Stimulated activated CD4-positive, alpha-beta T cell treated with anti-CD3 and anti-CD28 coated beads, Interleukin-1b, Interleukin-23, amount 100 ng/mL, for 24 hours (primary cell): ENCODE data around the gene SAE1.

Experiments used
- DNase-seq, 4 experiments: peaks; one replicate each; pipeline ENCODE4 v3.0.0-alpha.2; 2020; ENCODE audit warnings: low read depth in 4 of 4, low spot score in 1 of 4

SAE1 gene

DNA sequence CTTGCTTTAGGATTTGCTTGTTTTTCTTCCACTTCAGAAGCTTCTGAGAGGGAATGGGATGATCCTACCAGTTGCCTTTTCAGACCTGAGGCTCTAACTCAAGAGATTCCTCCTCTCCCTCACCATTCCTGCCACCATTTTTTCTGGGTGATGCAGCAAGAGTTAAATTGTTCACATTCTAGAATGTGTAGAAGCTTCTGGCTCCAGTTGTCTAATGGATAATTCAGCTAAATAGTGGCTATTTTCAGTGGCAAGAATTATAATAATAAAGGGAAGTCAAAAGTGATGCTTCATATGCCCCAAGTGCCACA lies 79.5 kb downstream of the SAE1 start:
- no peak for DNase-seq

DNA sequence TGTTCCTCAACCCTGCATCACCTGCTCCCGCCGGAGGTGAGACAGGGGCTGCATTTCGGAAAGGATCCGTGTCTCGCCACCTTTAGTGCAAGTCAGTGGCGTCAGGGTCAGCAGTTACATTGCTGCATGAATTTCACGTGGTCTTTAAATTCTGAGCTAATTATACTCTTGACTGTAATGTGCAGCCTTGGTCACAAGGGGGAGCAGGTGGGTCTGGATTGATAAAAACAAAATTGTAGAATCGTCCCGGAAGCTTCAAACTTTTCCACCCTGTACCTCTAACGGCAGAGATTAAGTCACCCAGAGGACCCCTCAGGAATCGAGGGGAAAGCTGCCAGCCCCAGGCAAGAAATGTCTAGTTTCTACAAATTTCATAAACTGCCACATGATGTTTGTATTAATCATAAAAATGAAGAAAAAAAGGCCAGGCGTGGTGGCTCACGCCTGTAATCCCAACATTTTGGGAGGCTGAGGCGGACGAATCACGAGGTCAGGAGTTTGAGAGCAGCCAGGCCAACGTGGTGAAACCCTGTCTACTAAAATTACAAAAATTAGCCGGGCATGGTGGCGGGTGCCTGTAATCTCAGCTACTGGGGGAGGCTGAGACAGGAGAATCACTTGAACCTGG lies 80.2 kb downstream of the SAE1 start:
- DNase-seq: peak in 3 of 4 experiments; percentile 67 to 68 (median 68)

DNA sequence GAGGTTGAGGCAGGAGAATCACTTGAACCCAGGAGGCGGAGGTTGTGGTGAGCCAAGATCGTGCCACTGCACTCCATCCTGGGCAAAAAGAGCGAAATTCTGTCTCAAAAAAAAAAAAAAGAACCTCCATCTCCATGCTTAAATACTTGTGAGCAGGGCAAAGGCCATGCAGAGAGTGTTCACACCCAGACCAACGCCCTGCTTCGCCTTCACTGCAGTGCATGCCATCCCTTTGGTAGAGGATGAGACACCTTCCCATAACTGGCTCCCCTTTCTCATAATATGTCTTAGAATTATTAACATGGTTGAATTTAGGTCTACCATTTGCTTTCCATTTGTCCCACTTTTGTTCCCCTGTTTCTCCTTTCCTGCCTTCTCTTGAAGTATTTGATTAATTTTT lies 84.9 kb downstream of the SAE1 start:
- DNase-seq: no peak

DNA sequence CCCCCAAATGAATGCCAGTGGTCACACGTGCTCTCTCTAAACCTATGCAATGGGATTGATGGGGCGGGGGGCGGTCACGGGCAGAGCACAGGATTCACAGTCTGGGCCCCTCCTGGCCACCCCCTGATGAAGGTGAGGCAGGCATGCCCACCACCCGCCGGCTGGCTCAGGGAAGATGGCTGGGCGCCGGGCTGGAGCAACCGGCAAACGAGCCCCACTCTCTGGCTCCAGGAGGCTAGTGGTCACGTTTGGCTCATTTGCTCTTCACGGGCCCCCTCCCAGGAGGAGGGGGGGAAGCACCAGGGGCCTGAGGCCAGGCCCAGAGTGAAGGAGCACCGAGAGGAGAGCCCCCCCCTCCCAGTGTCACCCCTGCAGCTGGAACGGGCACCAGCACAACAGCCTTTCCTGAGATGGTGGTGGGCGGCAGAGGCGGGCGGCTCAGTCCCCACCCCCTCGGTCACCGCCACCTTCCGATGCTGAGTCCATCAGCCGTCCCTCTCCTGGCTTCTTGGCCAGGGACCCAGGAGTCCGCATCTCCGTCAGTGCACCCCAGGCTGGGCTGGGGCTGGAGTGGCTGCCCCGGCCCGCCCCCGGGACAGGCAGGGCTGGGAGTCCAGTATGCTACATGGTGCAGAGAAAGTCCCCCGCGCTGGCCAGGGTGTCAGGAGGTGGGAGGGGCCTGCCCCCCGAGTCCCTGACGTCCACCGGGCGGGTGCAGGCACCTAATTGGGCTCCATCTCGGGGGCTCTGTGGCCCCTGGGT lies 90.6 kb downstream of the SAE1 start:
- no peak for DNase-seq

DNA sequence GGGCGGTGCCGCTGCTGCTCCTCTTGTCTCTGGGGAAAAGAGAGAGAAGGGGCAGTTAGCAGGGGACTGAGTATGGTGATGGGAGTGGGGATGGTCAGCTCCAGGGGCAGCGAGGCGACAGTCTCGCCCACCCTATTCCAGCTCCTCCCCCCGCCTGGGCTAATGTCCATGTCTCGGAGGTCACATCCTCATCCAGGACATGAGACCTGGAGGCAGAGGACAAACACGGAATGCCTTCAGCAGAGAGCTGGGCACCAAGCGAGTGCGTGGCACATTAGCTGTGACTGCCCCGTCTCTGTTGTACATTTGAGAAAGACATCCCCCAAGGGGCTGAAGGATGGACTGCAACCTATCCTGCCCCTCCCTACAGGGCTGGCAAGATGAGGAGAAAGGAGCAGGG lies 91.3 kb downstream of the SAE1 start:
- DNase-seq: no peak

DNA sequence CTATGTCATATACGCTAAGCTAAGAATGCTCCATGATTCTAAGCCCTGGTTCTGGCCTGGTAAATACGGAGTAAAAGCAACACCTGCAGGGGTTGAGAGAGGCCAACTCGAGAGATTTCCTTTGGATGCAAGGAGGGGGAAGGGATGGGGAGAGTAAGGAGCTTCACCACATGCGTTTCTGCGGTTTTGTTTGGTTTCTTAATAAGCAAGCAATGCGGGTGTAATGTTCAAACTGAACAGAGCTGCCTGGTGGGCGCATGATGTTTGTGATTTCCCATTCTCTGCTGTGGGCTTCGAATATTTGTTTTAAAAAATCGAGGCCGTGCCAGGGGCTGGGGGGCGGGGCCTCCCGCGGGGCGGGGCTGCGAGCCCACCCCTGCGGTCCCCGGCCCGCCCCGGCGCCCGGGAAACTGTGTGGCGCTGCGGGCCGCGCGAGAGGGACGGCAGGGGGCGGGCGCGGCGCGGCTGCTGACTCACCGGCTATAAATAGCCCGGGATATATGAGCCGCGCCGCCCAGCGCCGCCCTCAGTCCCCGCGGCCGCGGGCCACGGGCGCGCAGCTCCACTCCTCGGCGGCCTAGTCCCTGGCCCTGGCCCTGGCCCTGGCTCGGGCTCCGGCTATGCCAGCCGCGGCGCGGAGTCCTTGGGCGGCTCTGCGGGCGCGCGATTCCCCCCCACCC lies 95.3 kb downstream of the SAE1 start:
- DNase-seq: peak in 3 of 4 experiments; percentile 69 to 75 (median 71)

DNA sequence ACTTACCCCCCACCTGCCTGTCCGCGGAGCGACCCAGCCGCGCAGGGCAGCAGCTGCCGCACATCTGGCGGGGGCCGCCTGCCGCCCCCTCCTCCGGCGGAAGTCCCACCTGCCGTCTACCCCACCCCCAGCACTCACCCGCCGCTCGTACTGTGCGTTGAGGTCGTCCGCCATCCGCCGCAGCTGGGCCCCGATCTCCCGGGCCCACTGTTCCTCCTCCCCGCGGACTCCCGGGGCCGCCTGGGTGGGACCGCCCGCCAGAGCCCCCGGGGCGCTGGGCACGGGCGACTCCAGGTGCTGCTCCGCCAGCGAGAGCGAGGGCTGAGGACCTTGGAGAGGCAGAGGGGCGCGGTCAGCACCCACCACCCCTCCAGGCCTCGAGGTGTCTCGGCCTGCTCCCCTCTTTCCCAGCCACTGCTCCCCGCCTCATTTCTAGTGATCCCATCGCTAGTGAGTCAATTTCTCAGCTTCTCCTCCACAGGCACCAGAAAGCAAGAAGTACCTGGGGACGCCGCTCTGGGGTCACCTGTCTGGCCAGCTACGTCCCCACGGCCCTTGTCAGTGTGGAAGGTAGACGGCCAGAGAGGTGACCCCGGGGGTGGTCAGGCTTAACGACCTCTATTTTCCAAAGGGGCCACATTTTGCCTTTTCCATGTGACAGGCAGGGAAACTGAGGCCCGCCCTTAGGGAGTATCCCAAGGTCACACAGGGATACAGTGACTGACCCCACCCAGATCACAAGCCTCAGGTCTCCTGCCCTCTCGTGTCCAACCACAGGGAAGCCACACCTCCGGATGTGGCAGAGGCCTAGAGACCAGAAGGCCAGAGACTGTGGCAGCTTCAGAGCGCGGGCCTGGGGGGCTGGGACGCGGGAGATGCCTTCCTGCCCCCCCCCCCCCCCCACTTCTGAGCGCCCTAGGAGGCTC lies 96.1 kb downstream of the SAE1 start:
- no peak for DNase-seq

DNA sequence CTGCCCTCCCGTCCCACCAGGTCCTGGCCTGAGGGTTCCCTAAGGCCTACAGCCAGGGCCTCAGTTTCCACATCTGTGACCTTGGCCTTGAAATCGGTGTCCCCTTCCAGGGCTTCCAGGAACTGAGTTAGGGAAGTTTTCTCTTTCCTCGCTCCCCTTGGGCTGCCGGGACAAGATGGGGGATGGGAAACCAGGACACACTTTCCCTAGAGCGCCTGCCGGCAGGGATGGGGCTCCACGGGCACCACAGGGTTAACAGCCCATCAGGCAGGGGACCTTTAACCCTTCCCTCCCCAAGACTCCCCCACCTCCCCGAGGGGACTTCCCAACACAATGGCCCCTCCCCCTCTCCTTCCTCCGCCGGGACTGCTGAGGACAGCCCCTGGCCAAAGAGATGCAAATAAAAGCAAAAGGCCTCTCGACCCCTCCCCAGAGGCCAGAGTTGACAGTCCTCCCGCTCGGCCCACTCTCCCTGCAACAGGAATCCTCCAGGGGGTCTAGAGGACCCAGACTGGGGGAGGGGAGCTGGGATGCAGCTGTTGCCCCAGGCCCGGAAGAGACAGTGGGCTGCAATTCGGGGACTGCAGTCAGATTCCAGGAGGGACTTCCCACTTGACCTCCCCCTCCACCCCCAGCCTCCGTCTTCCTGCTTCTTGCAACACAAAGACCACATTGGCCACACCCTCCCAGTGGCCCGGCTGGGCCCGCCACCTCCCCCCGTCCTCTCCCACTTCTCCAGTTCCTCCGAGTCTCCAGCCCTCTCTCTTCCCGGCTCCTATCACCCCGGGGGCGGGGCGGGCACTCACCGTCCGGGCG lies 96.9 kb downstream of the SAE1 start:
- DNase-seq: no peak

DNA sequence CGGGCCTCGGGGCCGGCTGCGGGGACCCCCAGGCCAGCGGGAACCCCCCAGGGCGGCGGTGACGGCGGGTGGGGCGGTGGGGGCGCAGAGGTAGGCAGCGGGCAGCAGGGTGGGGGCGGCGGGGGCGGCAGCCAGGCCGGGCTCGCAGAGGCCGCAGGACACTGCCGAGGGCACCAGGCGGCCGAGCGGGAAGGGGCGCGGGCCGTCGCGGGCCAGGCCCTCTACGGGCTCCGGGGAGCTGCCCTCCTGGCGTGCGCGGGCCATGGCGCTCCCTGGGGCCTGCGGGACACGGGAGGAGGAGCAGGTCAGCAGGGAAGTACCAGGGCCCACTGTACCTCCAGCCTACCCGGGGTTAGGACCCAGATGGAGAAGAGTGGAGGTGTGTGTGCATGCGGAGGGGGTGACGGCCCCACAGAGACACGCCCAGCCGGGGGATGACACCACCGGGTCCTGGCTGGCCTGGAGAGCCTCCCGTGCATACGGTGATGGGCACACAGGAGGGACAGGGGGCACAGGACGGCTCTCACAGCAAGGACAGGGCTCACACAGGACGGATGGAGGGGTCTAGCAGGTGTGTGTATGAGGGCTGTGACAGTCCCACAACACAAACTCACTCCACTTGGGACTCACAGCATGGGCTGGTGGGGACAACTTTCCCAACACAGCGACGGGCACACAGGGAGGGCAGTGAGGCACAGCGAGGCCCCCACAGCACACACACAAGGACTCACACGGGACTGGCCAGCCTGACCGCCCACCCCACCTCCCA lies 97.7 kb downstream of the SAE1 start:
- DNase-seq: no peak

DNA sequence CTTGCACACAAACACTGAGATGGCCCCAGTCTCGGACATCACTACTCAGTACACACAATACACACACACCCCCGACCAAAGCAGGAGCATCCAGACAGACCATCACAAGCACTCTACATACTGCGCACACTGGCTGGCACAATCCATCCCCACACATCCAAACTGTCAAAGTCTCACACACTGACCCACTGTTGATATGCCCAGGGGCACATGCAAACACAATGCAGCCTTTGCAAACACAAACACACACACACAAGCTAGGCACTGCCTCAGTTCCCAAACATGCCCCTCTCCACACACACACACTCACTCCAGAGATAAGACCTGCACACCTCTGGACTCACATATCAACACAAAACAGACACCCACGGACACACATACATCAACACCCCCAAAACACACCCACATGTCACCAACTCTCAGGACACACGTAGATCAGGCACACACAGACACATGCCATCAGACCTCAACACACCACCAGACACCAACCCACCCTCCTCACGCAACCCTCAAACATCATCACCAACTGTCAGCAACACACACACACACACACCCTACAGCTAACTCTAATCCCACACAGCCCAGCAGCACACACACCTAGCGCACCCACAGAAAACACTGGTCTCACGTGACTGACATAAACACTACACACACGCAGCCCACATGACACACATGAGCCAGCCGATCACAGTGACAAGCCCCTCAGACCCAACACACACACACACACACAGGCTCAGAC lies 98.5 kb downstream of the SAE1 start:
- DNase-seq: no peak

DNA sequence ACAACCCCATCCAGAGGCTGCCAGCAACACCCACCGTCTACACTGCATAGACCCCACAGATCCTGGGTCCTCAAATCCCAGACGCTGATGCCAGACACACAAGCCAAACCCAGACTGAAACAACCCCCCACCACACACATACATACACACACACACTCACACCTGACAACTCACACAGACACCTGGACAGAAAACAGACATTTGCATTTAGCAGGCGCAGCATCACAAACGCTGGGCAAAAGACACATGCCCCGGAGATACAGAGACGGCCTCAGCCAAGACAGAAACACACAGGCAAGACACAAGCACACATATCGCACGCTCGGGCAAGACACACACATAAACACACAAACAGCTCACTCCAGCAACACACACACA lies 99.0 kb downstream of the SAE1 start:
- DNase-seq: no peak

DNA sequence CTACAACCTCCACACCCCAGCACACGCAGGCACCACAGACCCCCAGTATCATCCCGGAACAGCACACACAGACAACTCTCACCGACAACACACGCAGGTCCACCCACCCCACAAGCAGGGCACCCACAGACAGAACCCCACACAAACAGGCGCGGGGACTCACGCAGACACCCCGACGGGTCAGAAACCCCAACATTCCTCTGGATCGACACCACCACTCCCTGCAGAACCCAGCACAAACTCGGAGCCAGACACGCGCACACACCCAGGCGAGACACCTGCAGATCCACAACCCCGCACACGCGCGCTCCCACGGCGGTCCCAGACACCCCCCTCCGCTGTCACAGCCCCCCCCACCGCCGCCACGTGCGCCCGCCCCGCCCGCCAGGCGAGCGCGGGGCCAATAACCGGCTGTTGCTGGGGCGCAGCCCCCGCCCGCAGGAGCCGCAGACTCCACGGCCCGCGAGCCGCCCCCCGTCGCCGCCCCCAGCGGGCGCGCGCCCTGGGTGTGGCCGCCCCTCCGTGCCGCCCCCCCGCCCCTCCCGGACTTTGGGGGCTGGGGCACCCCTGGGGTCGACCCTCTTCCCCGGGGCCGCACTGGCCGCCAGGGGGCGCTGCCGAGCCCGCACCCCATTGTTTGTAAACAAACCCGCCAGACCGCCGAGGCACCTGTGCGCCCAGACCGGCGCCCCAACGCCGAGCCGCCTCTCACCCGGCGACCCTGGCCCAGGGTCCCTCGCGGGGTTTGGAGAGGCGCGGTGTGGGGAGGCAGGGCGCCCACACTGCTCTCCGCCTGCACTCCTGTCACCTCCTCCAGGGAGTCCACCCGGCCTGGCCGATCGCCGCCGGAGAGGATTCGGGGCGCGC lies 99.7 kb downstream of the SAE1 start:
- peak in 3 of 4 experiments; percentile 60 to 69 (median 61) for DNase-seq

DNA sequence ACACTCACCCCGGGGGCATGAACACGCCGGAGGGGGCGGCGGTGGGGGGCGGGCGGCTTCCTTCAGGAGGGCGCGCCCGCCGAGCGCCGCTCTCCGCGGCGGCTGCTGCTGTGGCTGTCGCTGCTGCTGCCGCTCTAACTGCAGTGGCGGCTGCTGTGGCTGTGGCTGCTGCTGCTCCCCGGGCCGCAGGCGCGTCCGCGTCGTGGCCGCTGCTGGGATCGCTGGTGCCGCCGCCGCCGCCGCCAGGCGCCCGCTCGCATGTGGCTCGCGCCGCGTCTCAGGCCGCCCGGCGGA lies 100.2 kb downstream of the SAE1 start, which contains the start of gene BBC3:
BBC3 (minus strand) TSS at position 279 of the 294 bp plus-strand sequence. CDS start 2,768 bp downstream, outside the sequence.
- no peak for DNase-seq

DNA sequence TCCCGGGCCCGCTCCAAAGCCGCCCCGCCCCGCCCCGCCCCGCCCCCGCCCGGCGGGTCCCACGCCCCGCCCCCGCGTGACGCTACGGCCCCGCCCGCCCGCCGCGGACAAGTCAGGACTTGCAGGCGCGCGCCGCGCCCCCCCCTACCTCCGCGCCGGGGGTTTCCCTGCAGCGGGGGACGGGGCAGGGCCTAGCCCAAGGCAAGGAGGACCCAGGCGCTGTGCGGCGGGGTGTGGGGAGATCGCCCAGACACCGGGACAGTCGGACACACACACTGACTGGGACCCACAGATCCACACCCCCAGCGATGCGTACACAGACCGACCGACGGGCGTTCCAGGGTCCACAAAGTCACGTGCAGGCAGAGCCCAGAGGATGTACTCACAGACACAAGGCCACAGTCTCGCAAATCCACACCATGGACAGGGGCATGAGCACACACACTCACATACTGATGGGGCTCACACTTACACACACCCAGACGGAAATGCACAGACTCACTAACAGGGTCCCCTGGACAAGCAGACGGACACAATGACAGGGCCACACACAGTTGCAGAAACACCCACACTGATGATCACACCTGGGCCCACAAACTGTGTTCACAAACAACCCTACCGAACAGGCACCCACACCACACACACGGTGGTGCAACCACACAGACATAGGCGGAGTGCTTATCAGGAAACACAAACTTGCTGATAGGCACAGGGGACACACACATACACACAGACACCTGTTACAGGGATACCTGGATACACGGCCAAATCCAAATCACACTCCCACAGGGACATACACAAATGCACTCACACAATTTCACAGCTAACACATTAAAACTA lies 100.8 kb downstream of the SAE1 start:
- DNase-seq: peak in 3 of 4 experiments; percentile 73 to 85 (median 81)

DNA sequence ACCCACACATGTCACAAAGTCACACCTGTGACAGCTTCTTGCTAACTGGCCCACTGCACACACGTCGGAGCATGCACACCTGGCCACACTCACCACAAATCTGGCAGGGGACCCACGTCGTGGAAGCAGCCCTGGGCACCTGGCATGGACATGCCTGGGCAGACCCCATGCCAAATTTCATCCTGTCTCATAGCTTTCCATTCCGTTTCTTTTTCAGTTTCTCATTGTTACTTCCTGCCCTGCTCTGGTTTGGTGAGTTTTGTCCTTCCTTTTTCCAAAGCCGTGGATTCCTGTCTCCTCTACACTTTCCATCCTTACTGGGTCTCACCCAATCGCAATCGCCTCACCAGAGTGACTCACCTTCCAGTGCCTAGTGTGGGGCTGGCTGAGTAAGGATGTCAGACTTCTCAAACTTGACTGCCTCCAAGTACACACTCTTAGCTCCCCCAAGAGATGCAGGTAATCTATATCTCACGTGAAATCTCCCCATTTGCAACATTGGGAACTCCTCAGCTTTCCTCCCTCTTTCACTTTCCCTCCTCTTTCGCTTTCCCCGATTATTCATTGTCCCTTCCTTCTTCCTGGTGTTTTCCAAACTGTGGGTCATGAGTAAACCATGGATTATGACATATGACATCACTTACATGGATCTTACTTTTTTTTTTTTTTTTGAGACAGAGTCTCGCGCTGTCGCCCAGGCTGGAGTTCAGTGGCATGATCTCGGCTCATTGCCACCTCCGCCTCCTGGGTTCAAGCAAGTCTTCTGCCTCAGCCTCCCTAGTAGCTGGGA lies 102.0 kb downstream of the SAE1 start:
- DNase-seq: no peak

DNA sequence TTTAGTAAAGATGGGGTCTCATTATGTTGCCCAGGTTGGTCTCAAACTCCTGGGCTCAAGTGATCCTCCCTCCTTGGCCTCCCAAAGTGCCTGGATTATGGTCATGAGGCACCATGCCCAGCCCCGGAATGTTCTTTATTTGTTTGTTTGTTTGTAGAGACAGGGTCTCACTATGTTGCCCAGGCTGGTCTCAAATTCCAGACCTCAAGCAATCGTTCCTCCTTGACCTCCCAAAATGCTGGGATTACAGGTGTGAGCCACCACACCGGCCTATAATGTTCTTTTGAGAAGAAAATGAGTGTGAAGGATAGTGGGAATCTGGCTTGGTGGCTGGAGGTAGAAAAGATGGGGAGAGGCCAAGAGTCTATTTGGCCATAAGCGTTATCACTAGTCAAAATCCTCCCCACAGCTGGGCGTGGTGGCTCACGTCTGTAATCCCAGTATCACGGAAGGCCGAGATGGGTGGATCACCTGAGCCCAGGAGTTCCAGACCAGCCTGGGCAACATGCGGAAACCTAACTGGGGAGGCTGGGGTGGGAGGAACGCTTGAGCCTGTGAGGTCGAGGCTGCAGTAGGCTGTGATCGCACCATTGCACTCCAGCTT lies 105.5 kb downstream of the SAE1 start:
- no peak for DNase-seq
